ENCODE results near the gene CLDND2.

CLDND2 gene

GRCh38 chr19:51329411-51329810, 39.4 kb downstream of the CLDND2 start:
- FAIRE-seq = no peak

DNA sequence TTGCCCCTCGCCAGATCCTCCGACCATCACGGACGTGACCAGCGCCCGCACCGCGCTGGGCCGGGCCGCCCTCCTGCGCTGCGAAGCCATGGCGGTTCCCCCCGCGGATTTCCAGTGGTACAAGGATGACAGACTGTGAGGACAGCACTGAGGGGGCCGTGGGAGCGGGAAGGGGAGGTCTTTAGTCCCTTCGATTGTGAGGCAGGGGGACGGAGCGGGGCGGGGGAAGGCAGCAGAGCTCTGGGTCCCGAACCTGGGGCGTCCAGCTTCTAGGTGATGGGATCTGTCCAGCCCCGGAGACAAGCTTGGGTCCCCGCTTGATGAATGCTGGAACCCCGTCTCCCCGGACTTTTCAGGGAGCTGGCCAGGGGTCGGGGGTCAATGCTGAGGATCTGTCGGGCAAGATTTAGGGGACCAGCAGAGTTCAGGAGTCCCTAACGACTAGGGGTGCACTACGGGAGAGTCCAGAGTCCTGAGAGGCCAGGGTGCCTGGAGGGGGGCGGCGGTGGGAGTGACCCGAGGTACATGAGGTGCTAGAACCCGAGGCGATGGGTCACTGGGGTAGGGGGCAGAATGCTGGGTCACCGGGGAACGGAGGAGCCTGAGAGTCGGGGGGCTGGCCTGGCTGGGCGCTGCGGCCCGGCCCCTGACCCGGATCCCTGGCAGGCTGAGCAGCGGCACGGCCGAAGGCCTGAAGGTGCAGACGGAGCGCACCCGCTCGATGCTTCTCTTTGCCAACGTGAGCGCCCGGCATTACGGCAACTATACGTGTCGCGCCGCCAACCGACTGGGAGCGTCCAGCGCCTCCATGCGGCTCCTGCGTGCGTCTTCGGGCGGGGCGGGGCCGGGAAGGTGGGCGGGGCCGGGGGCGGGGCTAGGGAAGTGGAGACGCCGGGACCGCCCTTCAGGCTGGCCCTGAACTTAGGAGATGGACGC, 41.5 kb downstream of the CLDND2 start:
- no peak for FAIRE-seq

DNA sequence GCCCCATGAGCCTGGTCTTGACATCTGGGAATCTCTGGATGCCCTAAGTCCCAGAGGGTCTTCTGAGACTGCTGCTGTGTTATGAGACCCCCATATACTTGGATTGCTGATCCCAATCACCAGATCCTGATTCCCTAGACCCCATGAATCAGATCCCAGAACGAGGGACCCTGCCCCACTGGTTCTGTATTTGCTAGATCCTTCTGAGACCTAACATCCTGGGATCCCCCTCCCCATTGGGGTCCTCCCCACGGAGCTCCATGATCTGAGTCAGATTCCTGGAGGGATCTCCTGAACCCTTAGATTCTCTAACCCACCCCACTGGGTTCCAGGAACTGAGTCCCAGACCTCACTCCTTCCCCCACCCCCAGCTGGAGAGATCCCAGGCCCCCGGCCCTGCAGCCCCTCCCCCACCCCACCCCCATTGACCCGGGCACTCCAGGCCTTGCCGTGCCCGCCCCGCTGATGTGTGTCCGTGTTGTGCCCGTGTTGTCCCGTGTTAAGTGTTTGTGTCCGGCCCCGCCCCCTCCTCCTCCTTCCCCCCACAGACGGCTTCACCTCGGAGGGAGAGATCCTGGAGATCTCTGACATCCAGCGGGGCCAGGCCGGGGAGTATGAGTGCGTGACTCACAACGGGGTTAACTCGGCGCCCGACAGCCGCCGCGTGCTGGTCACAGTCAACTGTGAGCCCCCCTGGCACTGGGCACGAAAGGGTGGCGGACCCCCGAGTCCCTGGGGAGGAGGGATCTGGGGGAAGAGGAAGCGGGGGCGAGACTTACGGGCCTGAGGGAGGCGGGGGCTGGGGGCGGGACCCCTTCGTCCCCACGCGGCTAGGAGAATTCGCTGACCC, 42.4 kb downstream of the CLDND2 start:
- FAIRE-seq = no peak

DNA sequence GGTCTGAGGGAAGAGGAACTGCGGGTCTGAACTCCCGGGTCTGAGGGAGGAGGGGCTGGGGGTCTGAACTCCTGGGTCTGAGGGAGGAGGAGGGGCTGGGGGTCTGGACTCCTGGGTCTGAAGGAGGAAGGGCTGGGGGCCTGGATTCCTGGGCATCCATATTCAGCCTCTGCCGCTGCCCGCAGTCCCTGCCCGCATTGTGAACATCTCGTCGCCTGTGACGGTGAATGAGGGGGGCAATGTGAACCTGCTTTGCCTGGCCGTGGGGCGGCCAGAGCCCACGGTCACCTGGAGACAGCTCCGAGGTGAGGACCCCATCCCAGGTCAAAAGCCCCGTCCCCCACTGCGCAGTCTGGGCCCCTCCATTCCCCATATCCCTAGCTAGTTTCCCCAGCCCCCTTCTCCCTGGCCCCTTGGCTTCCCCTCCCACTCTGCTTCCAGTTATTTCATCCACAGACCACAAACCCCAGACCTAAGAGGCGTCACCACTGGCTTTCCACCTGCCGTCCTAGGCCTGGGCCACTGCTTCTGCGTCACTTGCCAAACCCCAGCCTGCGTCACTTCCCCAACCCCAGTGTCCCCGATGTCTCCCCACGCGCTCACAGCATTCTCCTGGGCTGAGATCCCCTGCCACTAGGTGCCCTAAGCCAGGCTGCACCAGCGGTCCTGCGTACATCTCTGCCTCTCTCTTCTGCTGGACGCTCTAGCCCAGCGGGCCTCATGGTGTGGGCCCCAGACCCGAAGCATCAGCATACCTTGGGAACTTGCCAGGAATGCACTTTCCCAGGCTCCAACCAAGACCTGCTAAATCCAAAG, 43.4 kb downstream of the CLDND2 start:
- FAIRE-seq = no peak

- no peak for FAIRE-seq
Measured at GRCh38 chr19:51324167-51324481, 44.7 kb downstream of the CLDND2 start.

- FAIRE-seq = no peak
Measured at GRCh38 chr19:51323481-51324166, 45.2 kb downstream of the CLDND2 start.

DNA sequence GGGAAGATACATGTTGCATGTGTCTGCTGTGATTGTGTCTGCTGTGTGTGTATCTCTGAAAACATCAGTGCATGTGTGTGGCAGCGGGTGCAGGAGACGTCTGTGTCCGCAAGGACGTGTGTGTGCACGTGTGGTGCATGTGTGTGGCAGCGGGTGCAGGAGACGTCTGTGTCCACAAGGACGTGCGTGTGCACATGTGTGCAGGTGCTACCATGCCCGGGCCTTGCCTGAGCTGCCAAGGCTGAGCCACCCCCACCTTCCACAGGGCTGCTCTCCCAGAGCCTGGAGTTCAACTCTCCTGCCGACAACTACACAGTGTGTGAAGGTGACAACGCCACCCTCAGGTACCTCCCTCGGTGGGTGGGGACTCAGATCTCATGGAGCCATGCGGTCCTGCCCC, 47.0 kb downstream of the CLDND2 start:
- FAIRE-seq = no peak

- no peak for FAIRE-seq
Measured at GRCh38 chr19:51320280-51320657, 48.5 kb downstream of the CLDND2 start.

DNA sequence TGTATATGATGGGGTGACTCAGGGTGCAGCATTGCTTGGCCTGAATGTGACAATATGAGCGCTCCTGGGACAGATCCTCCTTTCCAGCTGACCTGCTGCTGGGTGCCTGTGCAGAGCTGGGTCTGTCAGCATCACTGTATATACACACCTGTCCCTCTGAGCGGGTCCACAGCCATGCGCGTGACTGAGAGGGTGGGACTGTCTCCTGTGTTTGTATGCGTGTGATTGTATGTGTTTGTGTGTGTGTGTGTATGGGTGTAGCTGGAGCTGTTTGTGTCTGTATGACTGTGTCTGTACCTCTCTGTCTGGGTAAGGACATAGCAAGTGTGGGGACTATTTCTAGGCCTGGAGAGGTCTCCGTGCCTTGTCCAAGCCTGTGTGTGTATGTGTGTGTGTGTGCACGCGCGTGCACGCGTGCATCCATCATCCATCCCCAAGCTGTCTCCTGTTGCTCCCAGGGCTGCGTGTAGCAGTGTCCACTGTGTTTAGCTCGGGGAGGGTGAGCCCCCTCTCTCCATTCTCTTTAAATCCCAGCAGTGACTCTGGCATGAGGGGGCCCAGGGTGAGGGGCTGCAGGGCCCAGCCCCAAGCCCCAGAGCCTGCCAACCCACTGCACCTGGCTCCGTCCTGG, 49.0 kb downstream of the CLDND2 start:
- FAIRE-seq = no peak

- no peak for FAIRE-seq
Measured at GRCh38 chr19:51318687-51319648, 49.8 kb downstream of the CLDND2 start.

DNA sequence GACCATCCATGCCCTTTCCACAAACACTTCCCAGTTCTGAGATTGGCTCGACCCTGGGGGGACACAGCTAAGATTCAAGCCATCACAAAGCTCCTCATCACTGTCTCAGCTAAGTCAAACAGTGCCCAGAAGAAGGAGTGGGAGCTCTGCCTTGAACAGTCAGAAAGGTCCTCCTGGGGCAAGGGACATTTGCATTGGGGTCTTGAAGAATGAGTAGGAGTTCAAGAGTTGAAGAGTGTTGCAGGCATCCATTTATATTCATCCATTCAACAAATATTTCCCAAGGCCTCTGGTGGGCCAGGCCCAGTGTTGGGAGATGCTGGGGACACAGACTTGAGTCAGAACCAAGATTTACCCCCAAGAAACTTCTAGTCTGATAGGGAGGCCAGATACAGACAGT, 50.8 kb downstream of the CLDND2 start:
- FAIRE-seq = no peak

DNA sequence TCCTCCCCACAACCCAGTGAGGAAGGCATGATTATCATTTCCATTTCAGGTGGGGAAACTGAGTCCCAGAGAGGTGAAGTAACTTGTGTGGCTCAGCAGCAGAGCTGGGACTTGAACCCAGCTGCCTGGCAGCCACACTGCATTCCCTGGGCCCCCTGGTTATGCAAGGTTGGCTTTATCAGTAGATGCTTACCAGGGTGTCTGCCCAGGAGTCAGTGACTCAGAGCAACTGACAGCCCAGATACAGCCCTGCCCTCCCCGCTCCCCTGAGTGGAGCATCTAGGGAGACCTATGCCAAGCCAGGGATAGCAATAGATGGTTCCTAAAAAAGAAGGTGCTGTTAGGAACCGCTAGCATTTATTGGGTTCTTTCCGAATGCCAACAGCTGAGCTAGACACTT, 51.4 kb downstream of the CLDND2 start:
- no peak for FAIRE-seq
